ENCODE measurements around the gene FBRSL1.

- TF ChIP-seq CTCF (conservative IDR thresholded peaks at IDR 0.05; ENCODE audit: low read depth, low read length) (no peak), EZH2 (IDR thresholded peaks at IDR 0.05; ENCODE audit: low read length, unreplicated experiment) (no peak)
Observed at GRCh38 chr12:132521712-132522292, 31.9 kb downstream of the FBRSL1 start.

All from PC-3 (cell line).